SKM-1 (cell line): ENCODE results near the gene NEK1.
A peak's percentile ranks its signal among the peaks of the same experiment; 100 is the strongest.
"Not testable (repeated sequence)": the region's sequence is repeated elsewhere in the genome, so short reads cannot be mapped to it uniquely, and the experiment has no call there.

ENCODE experiments used
- DNase-seq: peaks from one replicate; lab custom pipeline; 2025; ENCODE audit not compliant: unreplicated experiment; lab: John Stamatoyannopoulos, UW

The NEK1 gene

GRCh38 chr4:169437299-169438047 is 174.9 kb downstream of the NEK1 start:
- DNase-seq, result no peak

- DNase-seq, result no peak
Measured at GRCh38 chr4:169436734-169437133, 175.6 kb downstream of the NEK1 start.

- DNase-seq, result no peak
Measured at GRCh38 chr4:169428376-169428775, 184.0 kb downstream of the NEK1 start.

- DNase-seq, result not testable (repeated sequence)
Measured at GRCh38 chr4:169427727-169428126, 184.7 kb downstream of the NEK1 start.

GRCh38 chr4:169420291-169420690 is 192.1 kb downstream of the NEK1 start:
- no peak for DNase-seq

- DNase-seq, result no peak
Measured at GRCh38 chr4:169418846-169419245, 193.5 kb downstream of the NEK1 start.

GRCh38 chr4:169417629-169418282 is 194.6 kb downstream of the NEK1 start:
- no peak for DNase-seq

GRCh38 chr4:169416997-169417396 is 195.4 kb downstream of the NEK1 start:
- DNase-seq, result no peak

GRCh38 chr4:169416461-169416860 is 195.9 kb downstream of the NEK1 start:
- DNase-seq, result no peak

GRCh38 chr4:169414913-169415312 is 197.5 kb downstream of the NEK1 start:
- no peak for DNase-seq

GRCh38 chr4:169412046-169412445 is 200.3 kb downstream of the NEK1 start:
- DNase-seq, result no peak

- peak; percentile 74 for DNase-seq
Measured at GRCh38 chr4:169410839-169411770, 201.3 kb downstream of the NEK1 start.

- DNase-seq, result no peak
Measured at GRCh38 chr4:169407217-169407845, 205.1 kb downstream of the NEK1 start.

- DNase-seq, result no peak
Measured at GRCh38 chr4:169404960-169405359, 207.4 kb downstream of the NEK1 start.

GRCh38 chr4:169400832-169401231 is 211.6 kb downstream of the NEK1 start:
- no peak for DNase-seq

GRCh38 chr4:169399976-169400767 is 212.2 kb downstream of the NEK1 start:
- DNase-seq, result no peak

- DNase-seq, result no peak
Measured at GRCh38 chr4:169398316-169398715, 214.1 kb downstream of the NEK1 start.

- no peak for DNase-seq
Measured at GRCh38 chr4:169397762-169398161, 214.6 kb downstream of the NEK1 start.

GRCh38 chr4:169385376-169385775 is 227.0 kb downstream of the NEK1 start:
- no peak for DNase-seq

- no peak for DNase-seq
Measured at GRCh38 chr4:169384779-169385178, 227.6 kb downstream of the NEK1 start.
